ENCODE results near the gene CEP164. TPM values are rescaled to one million over a fixed set of nuclear protein-coding genes. Genes with fewer than 3 reads are reported as not detected.

CEP164 gene
- total and polyA plus RNA-seq, 9 of the 15 experiments (the other 6 are each of a cell fraction or from before 2014, with no cell fraction given), result 2.1 to 16.5 (median 10.4) TPM

DNA sequence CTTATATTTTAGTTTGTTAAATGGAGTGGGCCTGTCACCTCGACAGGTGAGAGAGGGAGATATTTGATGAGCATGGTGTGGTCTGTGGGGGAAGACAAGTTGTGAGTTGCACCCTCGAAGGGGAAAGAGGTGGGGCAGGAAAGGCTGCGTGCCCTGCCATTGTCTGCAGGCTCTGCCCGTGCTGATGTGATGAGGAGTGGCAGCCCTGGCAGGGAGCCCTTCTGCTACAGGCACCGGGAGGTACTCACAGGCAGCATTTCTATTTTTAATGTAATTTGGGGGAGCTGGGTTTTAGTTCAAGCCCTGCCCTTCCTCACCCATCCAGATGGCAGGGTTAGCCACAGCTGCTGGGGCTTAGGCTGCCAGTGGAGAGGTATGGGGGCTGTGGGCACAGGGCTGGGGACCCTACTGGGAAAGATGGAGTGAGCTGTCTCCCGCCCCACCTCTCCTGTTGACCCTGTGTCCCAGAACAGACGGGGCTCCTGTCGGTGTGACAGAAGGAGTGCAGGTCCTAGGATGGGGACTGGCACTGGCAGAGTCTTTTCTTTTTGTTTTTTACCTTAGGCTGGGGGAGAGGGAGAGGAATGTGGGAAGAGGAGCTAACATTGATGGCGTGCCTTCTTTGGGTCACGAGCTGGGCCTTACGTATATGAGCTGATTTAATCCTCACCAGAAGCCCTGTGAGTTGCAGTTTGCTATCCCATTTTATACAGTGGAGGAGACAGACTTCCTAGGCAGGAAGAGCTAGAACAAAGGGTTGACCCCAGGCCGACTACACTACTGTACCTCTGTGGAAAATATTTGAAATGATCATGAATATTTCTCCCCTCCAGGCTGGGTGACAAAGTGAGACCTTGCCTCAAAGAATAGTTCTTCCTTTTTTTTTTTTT lies 51.6 kb downstream of the CEP164 start (continued):
- TF ChIP-seq SMARCC2 (IDR thresholded peaks at IDR 0.05; ENCODE audit: low read depth), result no peak

DNA sequence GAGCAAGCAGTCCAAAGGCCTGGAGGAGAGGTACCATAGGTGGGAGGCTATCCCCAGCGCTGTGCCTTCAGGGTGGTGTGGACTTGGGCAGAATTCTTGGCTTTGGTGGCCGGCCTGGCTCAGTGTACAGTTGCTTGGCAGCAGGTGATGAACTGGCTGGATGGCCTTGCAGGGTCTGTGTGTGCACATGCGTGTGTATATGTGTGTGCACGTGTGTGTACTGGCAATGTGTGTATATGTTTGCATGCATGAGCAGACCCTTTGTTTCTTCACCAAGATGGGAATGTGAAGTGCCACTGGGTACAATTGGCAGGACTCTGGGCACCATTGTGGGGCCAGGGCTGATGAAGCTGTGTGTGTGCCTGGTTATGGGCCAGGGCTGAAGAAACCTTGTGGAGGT lies 53.0 kb downstream of the CEP164 start:
- POLR2A ChIA-PET, result interaction anchor here (0.6 to 2.0 kb wide), 3 partner anchors 12 to 45 kb away, joined by 3 to 6 read pairs (median 4); no protein-coding TSS in a partner anchor
- BruUV-seq (replicated peaks), result no TSS peak
- intact Hi-C loops (cut with micrococcal nuclease), result no loop called here
- Histone ChIP-seq H3K9me3 (replicated peaks; ENCODE audit: control insufficient read depth, insufficient read depth, low read depth, low read length) (no peaks in the 10 kb centered on the region), H2AFZ (ENCODE audit: low read depth, low read length) (no peak overlapping the region), H4K20me1 (replicated peaks; ENCODE audit: control insufficient read depth, insufficient read depth, low read length) (no peaks in the 10 kb centered on the region; the same call in 1 of the 2 replicates), H3K36me3 (ENCODE audit: control insufficient read depth, insufficient read depth, low read length) (peaks cover 2% of the 10 kb centered on the region; the same call in 1 of the 3 replicates), H3K27ac (ENCODE audit: extremely low read depth, low read depth, low read length) (no peak overlapping the region), H3K9me1 (ENCODE audit: control insufficient read depth, insufficient read depth, low read length) (no peaks in the 10 kb centered on the region), H3K4me1 (replicated peaks in 1 of 2; ENCODE audit: control insufficient read depth in 2 of 2, insufficient read depth in 2 of 2, low read length in 2 of 2) (no peaks in the 10 kb centered on the region), H3K4me2 (ENCODE audit: insufficient read depth, low read length) (no peak overlapping the region), H3K27me3 (ENCODE audit: control insufficient read depth in 2 of 2, insufficient read depth in 2 of 2, low read length in 2 of 2) (no peaks in the 10 kb centered on the region), H3K4me3 (no peak overlapping the region), H3K79me2 (ENCODE audit: control insufficient read depth, insufficient read depth, low read length) (no peaks in the 10 kb centered on the region), H3K9ac (ENCODE audit: insufficient read depth in 1 of 2, low read depth in 2 of 2, low read length in 2 of 2) (peak overlapping the region in 1 of 2 experiments; percentile 59; a peak in 1 of 4 replicates)
- 44% methylated on average over 4 of the region's 4 CpGs for WGBS (ENCODE audit: insufficient coverage, low coverage, missing lambda C conversion rate)
- in situ Hi-C loops (cut with MboI), result no loop called here
- CTCF ChIA-PET (ENCODE audit: low intra/inter-chr PET ratio), result no interaction called here
- TF ChIP-seq NCOA6 (IDR thresholded peaks at IDR 0.05), result no peak
- no peak for TF ChIP-seq C11orf30 (IDR thresholded peaks at IDR 0.05; ENCODE audit: low read depth)
- no peak for TF ChIP-seq FOXK2 (conservative IDR thresholded peaks at IDR 0.05 in 1 of 2, IDR thresholded peaks at IDR 0.05 in 1 of 2; ENCODE audit: low read depth in 2 of 2)
- DNase-seq (ENCODE audit: extremely low read depth in 1 of 4, low spot score in 3 of 4) (no peak), ATAC-seq (no peak), FAIRE-seq (no peak)
